HG03045 (cell line): ENCODE measurements around the gene SCNN1A.
A peak's percentile ranks its signal among the peaks of the same experiment; 100 is the strongest.

Source experiments
- ATAC-seq: cut with Tn5 transposase; IDR thresholded peaks from one replicate; pipeline ENCODE4 v1.9.1; 2021; ENCODE audit warnings: mild to moderate bottlenecking, moderate library complexity; ENCODE audit not compliant: unreplicated experiment

Gene SCNN1A

GRCh38 chr12:6335451-6336078 is 39.8 kb downstream of the SCNN1A start:
- ATAC-seq: peak; percentile 68

- no peak for ATAC-seq
Observed at GRCh38 chr12:6334940-6335450, 40.4 kb downstream of the SCNN1A start.

GRCh38 chr12:6334359-6334758 is 41.0 kb downstream of the SCNN1A start:
- ATAC-seq: no peak

GRCh38 chr12:6333566-6333965 is 41.8 kb downstream of the SCNN1A start:
- ATAC-seq: no peak

GRCh38 chr12:6333029-6333428 is 42.3 kb downstream of the SCNN1A start:
- ATAC-seq: no peak

- ATAC-seq: no peak
Observed at GRCh38 chr12:6332459-6332858, 42.9 kb downstream of the SCNN1A start.

- no peak for ATAC-seq
Observed at GRCh38 chr12:6330999-6331714, 44.2 kb downstream of the SCNN1A start.

- ATAC-seq: no peak
Observed at GRCh38 chr12:6330192-6330591, 45.2 kb downstream of the SCNN1A start.

GRCh38 chr12:6329703-6330064 is 45.7 kb downstream of the SCNN1A start:
- ATAC-seq: no peak

- no peak for ATAC-seq
Observed at GRCh38 chr12:6328945-6329702, 46.2 kb downstream of the SCNN1A start.

GRCh38 chr12:6328045-6328779 is 47.2 kb downstream of the SCNN1A start:
- ATAC-seq: no peak

- no peak for ATAC-seq
Observed at GRCh38 chr12:6327229-6328041, 47.9 kb downstream of the SCNN1A start.

GRCh38 chr12:6326316-6327228 is 48.8 kb downstream of the SCNN1A start:
- no peak for ATAC-seq

- ATAC-seq: no peak
Observed at GRCh38 chr12:6324936-6325750, 50.2 kb downstream of the SCNN1A start.

GRCh38 chr12:6323995-6324711 is 51.2 kb downstream of the SCNN1A start:
- no peak for ATAC-seq

- no peak for ATAC-seq
Observed at GRCh38 chr12:6323340-6323994, 51.9 kb downstream of the SCNN1A start.

- ATAC-seq: no peak
Observed at GRCh38 chr12:6322969-6323339, 52.4 kb downstream of the SCNN1A start.
